Ovary (tissue), 9 donors: ENCODE measurements around the gene SLC27A6. TPM values are rescaled to one million over a fixed set of nuclear protein-coding genes. Genes with fewer than 3 reads are reported as not detected.

Experiments
- DNase-seq, 5 donors: peaks; one replicate each; pipeline ENCODE4 v3.0.0-alpha.2; 2019 to 2020
- H3K27ac ChIP-seq, 2 donors: fragments of 200-600 bp; one replicate each; pipeline versions ENCODE4 v1.5.1 to v1.8.0; 2019 to 2022
- H3K27me3 ChIP-seq: fragments of 200-600 bp; one replicate; pipeline ENCODE4 v1.8.0; 2022
- H3K36me3 ChIP-seq: fragments of 200-600 bp; sonication (generic); one replicate; pipeline ENCODE4 v1.5.1; 2019
- H3K4me1 ChIP-seq: one replicate; pipeline ENCODE4 v1.8.1; 2013; ENCODE audit warnings: mild to moderate bottlenecking, moderate library complexity; ENCODE audit not compliant: insufficient read depth
- H3K4me3 ChIP-seq: fragments of 200-600 bp; sonication (generic); one replicate; pipeline ENCODE4 v1.5.1; 2017
- H3K9me3 ChIP-seq, 2 donors: fragments of 200-600 bp in 1 of 2; sonication (generic) in 1 of 2; one replicate each; pipeline versions ENCODE4 v1.5.1 to v1.8.1; 2013 to 2019; ENCODE audit warnings: mild to moderate bottlenecking in 1 of 2, moderate library complexity in 1 of 2
- EP300 ChIP-seq: sonication (generic); formaldehyde crosslinking; IDR thresholded peaks from one replicate; pipeline ENCODE4 v1.6.1; 2017; ENCODE audit warnings: antibody characterized with exemption
- POLR2A ChIP-seq: fragments of 450-650 bp; IDR thresholded peaks from one replicate; pipeline ENCODE4 v1.6.1; 2017; ENCODE audit warnings: antibody characterized with exemption, mild to moderate bottlenecking, moderate library complexity
- WGBS, 3 donors: extraction: QIAGEN DNeasy Blood & Tissue Kit in 1 of 3; methylation state at CpG; one replicate each; pipeline versions ENCODE4 v1.1.5 to v1.1.7; 2013 to 2017; 5-methylcytosine and 5-hydroxymethylcytosine counted together
- intact Hi-C, 4 donors: fragments of 100-400 bp; cut with DNase I; formaldehyde crosslinking; loops; one replicate each; pipeline versions ENCODE4 v1.11.0 to v1.15.1; 2022 to 2023
- polyA plus RNA-seq, 2 donors: library from polyadenylated mRNA; stranded (reverse); fragments of 200-250 nt in 1 of 2; fragments of 350-450 nt in 1 of 2; fragmentation: Illumina TruSeq in 1 of 2; extraction: RNeasy Lipid Tissue Mini Kit (QIAGEN cat#74804) in 1 of 2; gene quantifications; one replicate each; pipeline ENCODE4 v1.2.3, GENCODE V29; 2013 to 2014
- total RNA-seq, 7 donors: library from RNA; depleted of rRNA in 2 of 7; stranded (reverse); fragments of >200 nt in 2 of 7; fragmentation: NEBNext Ultra II Directional in 3 of 7; extraction: Animal tissue kit (Norgen Biotek cat#: 25700) in 3 of 7; gene quantifications; one replicate each; pipeline versions ENCODE4 v1.1.0 to v1.2.4, GENCODE V29; 2016 to 2023
- TF ChIP-seq, protein P1 (sequence below), 3 donors: fragments of 450-650 bp in 2 of 3; fragments of 200-600 bp in 1 of 3; IDR thresholded peaks; one replicate each; pipeline versions ENCODE4 v1.5.1 to v1.8.0; 2016 to 2022; ENCODE audit warnings: antibody characterized with exemption in 3 of 3, mild to moderate bottlenecking in 1 of 3
- donor health status: DM: no; HTN: no; CAD: no; lungs with moderate emphysema.
- donor health status: DM: no; HTN: no; CAD: no.
- donor health status: Bipolar disorder and iron deficiency.
- donor health status: DM: yes; HTN: yes; CAD: no.
- donor health status: DM: no; HTN: no; CAD: no.
- donor health status: DM: yes; HTN: yes; CAD: no.

The SLC27A6 gene
- total and polyA plus RNA-seq, 9 donors, result 4.8 to 22.2 (median 7.2) TPM

- WGBS, 3 donors, result 64 to 65% (median 64%) methylated on average over 3 of the region's 3 CpGs
- intact Hi-C loops, result no loop called here
- no peaks in the 10 kb centered on the region for H3K4me1 ChIP-seq
- H3K4me3 ChIP-seq, result no peak overlapping the region
- TF ChIP-seq EP300, result no peak
- no peak for TF ChIP-seq POLR2A
- TF ChIP-seq, protein P1, sequence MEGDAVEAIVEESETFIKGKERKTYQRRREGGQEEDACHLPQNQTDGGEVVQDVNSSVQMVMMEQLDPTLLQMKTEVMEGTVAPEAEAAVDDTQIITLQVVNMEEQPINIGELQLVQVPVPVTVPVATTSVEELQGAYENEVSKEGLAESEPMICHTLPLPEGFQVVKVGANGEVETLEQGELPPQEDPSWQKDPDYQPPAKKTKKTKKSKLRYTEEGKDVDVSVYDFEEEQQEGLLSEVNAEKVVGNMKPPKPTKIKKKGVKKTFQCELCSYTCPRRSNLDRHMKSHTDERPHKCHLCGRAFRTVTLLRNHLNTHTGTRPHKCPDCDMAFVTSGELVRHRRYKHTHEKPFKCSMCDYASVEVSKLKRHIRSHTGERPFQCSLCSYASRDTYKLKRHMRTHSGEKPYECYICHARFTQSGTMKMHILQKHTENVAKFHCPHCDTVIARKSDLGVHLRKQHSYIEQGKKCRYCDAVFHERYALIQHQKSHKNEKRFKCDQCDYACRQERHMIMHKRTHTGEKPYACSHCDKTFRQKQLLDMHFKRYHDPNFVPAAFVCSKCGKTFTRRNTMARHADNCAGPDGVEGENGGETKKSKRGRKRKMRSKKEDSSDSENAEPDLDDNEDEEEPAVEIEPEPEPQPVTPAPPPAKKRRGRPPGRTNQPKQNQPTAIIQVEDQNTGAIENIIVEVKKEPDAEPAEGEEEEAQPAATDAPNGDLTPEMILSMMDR (IDR thresholded peaks at IDR 0.05), result no peak
- no peak for DNase-seq
- no peaks in the 10 kb centered on the region for H3K36me3 ChIP-seq
- no peak overlapping the region for H3K27ac ChIP-seq
- no peaks in the 10 kb centered on the region for H3K9me3 ChIP-seq
- no peaks in the 10 kb centered on the region for H3K27me3 ChIP-seq
Observed at GRCh38 chr5:129077433-129078075, 112.3 kb downstream of the SLC27A6 start.

GRCh38 chr5:129078247-129078646 lies 113.0 kb downstream of the SLC27A6 start:
- Histone ChIP-seq H3K9me3 (no peaks in the 10 kb centered on the region), H3K4me1 (no peaks in the 10 kb centered on the region), H3K27me3 (no peaks in the 10 kb centered on the region), H3K27ac (no peak overlapping the region), H3K4me3 (no peak overlapping the region), H3K36me3 (no peaks in the 10 kb centered on the region)
- 64 to 71% (median 67%) methylated on average over 1 of the region's 1 CpG for WGBS, 3 donors
- intact Hi-C loops, result no loop called here
- DNase-seq, result no peak
- TF ChIP-seq, protein P1 (IDR thresholded peaks at IDR 0.05), result no peak

- DNase-seq, result no peak
- Histone ChIP-seq H3K27me3 (no peaks in the 10 kb centered on the region), H3K4me1 (no peaks in the 10 kb centered on the region), H3K27ac (no peak overlapping the region), H3K4me3 (no peak overlapping the region), H3K36me3 (no peaks in the 10 kb centered on the region), H3K9me3 (no peaks in the 10 kb centered on the region)
- intact Hi-C loops, result no loop called here
- WGBS, 3 donors, result 73 to 88% (median 85%) methylated on average over 3 of the region's 3 CpGs
- TF ChIP-seq, protein P1 (IDR thresholded peaks at IDR 0.05), result no peak
- TF ChIP-seq EP300, result no peak
- no peak for TF ChIP-seq POLR2A
Observed at GRCh38 chr5:129078660-129079059, 113.4 kb downstream of the SLC27A6 start.

DNA sequence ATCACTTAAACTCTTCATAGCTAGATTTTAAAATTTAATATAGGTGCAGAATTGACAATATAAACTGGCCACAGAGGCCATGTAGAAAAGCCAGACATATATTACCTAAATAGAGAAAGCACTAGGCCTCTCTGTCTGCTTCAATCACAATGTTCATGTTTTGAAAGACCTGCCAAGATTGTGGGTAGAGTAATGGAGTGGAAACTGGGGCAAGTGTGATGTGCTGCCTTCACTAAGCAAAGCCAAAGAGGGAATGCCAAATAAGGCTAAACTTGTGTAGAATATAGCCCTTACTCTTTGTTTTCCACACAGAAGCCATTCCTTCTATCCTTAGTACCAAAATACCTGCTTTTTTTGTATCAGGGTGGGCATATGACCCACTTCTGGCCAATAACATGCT lies 114.2 kb downstream of the SLC27A6 start:
- no peaks in the 10 kb centered on the region for H3K36me3 ChIP-seq
- TF ChIP-seq, protein P1 (IDR thresholded peaks at IDR 0.05), result no peak
- TF ChIP-seq POLR2A (no peak), EP300 (no peak)
- H3K9me3 ChIP-seq, result no peaks in the 10 kb centered on the region
- H3K4me1 ChIP-seq, result no peaks in the 10 kb centered on the region
- intact Hi-C loops, result no loop called here
- no peak for DNase-seq
- no peak overlapping the region for H3K27ac ChIP-seq
- no peak overlapping the region for H3K4me3 ChIP-seq
- H3K27me3 ChIP-seq, result no peaks in the 10 kb centered on the region
